WI38 (cell line): ENCODE results near the gene TAMALIN.

ENCODE experiments used
- H3K4me3 ChIP-seq: 2 replicates; pipeline ENCODE4 v1.5.1; 2011; ENCODE audit warnings: low read depth, mild to moderate bottlenecking, control low read depth, low read length
- TF ChIP-seq, protein P1 (sequence below): IDR thresholded peaks from 2 replicates; pipeline ENCODE4 v1.5.1; 2012; ENCODE audit warnings: low read depth, mild to moderate bottlenecking, control low read depth, low read length

TAMALIN gene

DNA sequence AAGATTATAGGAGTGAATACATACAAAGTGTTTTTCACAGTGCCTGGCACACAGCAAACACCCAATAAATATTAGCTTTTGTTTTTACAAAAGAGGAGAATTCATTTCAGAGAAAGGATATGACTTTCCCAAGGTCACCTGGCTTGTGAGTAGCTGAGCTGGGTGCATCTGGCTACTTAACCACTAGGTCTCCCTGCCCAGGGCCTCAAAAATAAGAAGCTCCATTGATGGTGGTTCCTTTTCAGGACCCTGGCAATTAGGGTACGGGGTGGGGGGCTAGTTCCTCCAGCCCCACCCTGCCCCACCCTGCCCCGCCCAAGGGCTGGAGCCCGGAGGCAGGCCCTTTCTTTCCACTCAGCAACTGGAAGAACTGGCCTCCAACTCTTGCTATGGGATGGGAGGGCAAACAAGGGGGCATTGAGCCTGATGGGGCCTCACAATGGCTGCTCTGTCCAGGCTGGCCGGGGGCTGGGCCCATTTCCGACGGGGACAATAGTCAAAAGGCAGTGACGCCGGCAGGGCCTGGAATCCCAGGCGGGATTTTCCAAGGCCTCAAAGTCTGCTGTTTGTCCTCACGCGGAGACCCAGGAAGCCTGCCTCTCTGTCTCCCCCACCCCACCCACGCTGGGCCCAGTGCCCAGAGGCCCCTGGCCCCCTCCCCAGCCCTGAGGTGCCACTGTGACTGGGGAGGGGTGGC, 54.9 kb downstream of the TAMALIN start:
- no peak overlapping the region for H3K4me3 ChIP-seq
- TF ChIP-seq, protein P1, sequence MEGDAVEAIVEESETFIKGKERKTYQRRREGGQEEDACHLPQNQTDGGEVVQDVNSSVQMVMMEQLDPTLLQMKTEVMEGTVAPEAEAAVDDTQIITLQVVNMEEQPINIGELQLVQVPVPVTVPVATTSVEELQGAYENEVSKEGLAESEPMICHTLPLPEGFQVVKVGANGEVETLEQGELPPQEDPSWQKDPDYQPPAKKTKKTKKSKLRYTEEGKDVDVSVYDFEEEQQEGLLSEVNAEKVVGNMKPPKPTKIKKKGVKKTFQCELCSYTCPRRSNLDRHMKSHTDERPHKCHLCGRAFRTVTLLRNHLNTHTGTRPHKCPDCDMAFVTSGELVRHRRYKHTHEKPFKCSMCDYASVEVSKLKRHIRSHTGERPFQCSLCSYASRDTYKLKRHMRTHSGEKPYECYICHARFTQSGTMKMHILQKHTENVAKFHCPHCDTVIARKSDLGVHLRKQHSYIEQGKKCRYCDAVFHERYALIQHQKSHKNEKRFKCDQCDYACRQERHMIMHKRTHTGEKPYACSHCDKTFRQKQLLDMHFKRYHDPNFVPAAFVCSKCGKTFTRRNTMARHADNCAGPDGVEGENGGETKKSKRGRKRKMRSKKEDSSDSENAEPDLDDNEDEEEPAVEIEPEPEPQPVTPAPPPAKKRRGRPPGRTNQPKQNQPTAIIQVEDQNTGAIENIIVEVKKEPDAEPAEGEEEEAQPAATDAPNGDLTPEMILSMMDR: no peak

DNA sequence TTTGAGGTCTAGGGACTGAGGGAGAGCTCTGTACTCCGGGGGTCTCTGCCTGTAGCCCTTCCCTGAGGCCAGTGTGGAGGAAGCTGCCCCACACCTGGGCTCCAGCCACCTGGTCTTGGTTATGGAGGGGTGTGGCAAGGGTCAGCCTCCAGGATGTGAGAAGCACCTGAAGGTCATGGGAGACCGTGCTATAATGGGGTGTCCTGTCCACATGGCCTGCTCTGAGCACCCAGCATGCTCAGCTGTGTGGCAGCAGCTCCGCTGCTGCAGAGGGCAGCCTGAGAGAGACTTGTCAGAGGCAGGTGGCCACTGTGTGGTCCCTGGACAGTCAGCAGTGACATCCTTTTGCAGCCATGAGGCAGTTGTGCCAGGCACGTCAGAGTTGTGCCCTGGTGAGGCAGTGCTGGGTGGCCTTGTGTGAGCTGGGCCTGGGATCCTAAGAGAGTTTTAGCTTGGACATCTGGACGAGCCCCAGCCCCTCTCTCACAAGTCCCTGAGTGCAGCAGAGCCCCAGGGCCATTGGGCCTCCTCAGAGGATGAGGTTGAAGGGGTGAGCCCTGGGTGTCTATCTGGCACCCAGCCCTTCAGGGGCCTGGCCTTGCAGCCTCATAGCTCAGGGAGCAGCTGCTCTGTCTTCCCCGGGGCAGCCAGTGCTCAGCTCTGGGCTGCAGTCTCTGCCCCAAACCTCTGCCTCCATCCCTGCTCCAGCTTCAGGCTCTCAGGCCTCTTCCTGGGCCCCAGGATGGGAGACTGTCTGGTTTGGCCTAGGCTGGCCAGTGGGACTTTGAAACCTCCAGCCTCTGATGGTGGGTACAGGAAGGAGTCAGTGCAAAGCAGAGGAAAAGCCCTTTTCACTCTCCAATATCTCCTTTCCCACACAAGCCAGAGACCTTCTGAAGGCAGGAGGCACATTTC, 55.7 kb downstream of the TAMALIN start:
- H3K4me3 ChIP-seq: no peak overlapping the region
- TF ChIP-seq, protein P1: no peak

DNA sequence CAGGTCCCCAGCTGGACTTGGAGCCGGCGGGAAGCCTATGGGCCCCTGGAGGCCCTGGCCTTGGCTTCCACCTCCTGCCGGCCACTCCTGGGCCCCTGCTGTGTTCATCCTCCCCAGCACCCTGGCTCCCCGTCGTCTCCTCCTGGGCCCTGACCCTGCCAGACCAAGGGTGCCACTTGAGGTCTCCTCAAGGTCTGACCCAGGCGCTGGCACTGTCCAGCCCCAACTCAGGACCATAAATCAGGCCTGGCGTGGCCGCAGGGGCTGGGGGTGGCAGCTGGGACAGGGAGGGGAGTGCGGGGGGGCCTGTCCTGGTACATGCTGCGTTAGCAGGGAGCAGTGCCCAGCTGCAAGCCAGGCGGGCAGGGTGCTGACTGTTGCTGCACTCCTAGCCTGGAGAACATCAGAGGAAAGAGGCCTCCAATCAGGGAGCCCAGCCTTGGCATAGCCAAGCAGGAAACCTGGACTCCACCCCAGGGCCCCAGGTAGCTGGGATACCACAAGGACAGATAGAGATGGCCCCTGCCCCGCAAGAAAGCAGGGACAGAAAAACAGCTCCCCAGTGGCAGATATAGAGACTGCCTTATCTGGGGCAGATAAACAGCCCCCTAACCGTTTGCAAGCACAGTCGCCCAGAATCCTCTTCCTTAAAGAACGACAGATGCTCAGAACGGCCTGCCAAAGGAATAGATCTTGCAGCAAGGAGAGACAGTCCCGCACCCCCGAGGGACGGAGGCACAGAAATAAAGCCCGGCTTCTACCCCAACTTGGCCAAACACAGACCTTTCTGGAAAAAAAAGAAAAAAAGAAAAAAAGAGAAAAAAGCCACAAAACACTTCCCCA, 56.6 kb downstream of the TAMALIN start:
- no peak overlapping the region for H3K4me3 ChIP-seq

DNA sequence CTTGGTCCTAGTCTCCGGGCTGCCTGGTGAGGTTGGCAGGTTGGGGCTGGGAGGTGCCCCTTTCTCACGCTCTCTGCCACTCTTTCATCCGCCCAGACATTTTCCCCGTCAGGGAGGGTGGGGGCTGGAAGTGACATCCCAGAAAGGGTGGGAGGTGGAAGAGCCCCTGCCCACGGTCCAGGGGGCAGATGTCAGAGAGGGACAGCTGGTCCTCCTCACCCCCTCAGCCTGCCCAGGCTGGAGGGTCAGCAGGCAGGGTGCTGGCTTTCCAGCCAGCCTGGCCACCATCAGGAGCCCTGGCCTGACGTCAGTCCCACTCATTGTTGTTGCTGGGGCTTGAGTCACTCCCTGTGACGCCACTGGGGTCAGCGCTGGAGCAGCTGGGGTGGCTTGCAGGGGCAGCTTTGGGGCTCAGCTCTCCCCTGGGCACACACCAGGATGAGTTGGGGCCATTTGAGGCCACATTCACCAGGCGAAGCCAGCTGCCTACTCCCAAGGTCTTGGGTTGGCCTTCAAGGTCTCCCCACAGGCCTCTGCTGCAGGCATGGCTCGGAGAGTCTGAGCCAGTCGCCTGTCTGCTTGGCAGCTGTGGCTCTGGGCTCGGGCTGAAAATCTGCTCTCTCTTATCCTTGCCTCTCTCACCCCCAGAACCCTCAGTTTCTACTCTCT, 57.4 kb downstream of the TAMALIN start:
- TF ChIP-seq, protein P1: no peak
- no peak overlapping the region for H3K4me3 ChIP-seq

More for the DNA sequence above, 56.6 kb downstream of the TAMALIN start:
- TF ChIP-seq, protein P1: no peak
